22Rv1 (cell line): ENCODE measurements around the gene PRR15.

Experiments
- H3K27ac ChIP-seq: fragments of 450-650 bp; 2 replicates; pipeline ENCODE4 v1.5.1; 2017
- CTCF ChIP-seq: fragments of 450-650 bp; IDR thresholded peaks from 2 replicates; pipeline ENCODE4 v1.5.1; 2017; ENCODE audit warnings: mild to moderate bottlenecking
- ZFX ChIP-seq: fragments of 450-650 bp; IDR thresholded peaks from 2 replicates; pipeline ENCODE4 v1.6.1; 2017; ENCODE audit warnings: antibody characterized with exemption, borderline replicate concordance

The PRR15 gene

DNA sequence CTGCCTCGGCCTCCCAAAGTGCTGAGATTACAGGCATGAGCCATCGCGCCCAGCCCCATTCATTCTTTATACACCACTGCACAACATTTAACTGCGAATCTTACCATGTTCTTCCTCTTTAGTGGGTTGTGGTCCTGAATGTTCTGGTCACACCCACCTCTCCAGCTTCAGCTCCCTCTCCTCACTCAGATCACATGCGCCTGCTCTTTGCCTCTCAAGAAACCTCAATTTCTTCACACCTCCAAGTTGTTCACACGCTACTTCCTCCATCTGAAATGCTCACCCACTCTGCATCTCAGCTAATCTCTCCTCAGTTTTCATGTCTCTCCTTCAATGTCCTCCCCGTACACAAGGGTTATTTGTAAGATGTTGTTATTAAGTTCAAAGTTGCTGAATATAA lies 2.4 kb upstream of the PRR15 start:
- TF ChIP-seq CTCF = no peak
- TF ChIP-seq ZFX = no peak
- H3K27ac ChIP-seq = no peak overlapping the region

GRCh38 chr7:29562307-29562706 lies 1.3 kb upstream of the PRR15 start:
- no peak for TF ChIP-seq ZFX
- no peak for TF ChIP-seq CTCF
- H3K27ac ChIP-seq = peak overlapping the region; percentile 88

DNA sequence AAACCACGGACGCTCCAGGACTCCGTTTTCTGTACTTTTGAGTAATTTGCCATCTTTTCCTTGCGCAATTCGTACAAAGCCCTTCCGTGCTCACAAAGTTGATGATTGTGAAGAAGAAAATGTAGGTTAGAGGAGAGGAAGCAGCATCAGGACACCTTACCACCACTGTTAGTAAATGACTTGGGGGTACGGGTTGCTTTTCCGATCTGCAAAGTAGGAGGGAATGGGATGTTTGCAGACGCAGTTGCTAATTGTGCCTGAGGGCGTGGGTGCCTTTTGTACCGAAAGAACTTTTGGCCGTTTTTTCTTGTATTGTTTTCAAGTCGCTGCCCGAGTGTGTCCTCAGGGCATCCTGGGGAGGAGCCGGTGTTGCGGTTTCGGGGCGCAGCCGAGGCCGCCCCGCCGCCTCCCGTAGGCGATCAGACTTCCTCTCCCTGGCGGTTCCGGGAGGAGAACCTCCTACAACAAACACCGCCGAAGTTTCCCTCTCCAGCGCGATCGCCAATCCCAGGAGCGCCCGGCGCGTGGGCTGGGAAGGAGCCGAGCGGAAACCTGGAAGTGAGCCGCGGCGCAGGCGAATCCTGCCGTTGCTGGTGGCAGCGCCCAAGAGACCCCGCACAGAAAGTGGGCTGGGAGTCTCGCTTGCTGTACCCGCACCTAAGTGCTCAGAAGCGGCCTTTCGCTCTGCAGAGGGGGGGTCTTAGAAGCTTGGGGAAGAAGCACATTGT lies 1.0 kb downstream of the PRR15 start:
- peak overlapping the region; percentile 88 for H3K27ac ChIP-seq
- TF ChIP-seq ZFX = no peak
- TF ChIP-seq CTCF = peak; percentile 11; the same call in 1 of the 2 replicates

DNA sequence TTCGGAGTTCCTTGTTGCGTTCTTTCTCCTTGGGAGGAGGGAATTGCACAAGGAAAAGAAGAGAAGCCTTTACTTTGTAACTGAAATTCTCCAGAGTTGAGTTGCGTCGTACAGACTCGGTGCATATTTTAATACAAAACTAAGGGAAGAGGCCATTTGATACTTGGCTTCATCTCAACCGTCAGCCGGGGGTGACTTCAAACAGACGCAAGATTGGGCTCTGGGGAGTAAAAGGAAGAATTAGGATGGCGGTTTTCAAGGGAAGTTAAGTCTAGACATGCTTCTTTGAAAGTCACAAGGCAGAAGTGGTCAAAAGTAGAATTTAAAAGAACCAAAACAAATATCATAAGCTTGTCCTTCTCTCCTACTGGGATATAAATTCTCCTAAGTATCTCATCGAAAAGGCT lies 1.6 kb downstream of the PRR15 start:
- peak overlapping the region; percentile 88 for H3K27ac ChIP-seq
- TF ChIP-seq ZFX (no peak), CTCF (no peak)

GRCh38 chr7:29565634-29565981 lies 2.0 kb downstream of the PRR15 start:
- H3K27ac ChIP-seq = no peak overlapping the region
- TF ChIP-seq ZFX (no peak), CTCF (no peak)

DNA sequence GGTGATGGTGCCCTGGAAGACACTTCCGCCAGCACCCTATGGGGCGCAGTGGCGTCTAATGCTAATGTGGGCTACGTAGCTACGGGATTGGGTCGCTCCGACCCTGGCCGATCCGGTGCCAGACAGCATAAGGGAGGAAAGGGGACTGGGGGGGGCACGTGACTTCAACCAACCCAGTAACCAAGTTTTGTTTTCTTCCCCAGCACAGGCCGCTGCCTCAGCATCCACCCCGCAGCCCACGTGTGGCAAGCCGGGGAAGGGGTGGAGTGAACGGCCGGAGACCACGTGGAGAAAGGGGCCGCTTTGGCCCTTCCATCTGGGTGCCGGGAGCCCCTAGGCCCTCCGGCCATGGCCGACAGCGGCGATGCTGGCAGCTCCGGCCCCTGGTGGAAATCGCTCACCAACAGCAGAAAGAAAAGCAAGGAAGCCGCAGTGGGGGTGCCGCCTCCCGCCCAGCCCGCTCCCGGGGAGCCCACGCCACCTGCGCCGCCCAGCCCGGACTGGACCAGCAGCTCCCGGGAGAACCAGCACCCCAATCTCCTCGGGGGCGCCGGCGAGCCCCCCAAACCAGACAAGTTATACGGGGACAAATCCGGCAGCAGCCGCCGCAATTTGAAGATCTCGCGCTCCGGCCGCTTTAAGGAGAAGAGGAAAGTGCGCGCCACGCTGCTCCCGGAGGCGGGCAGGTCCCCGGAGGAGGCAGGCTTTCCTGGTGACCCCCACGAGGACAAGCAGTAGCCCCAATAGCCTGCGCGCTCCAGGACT lies 2.5 kb downstream of the PRR15 start:
- no peak for TF ChIP-seq CTCF
- no peak for TF ChIP-seq ZFX
- H3K27ac ChIP-seq = no peak overlapping the region

- TF ChIP-seq CTCF = no peak
- TF ChIP-seq ZFX = no peak
- no peak overlapping the region for H3K27ac ChIP-seq
Observed at GRCh38 chr7:29567174-29567573, 3.5 kb downstream of the PRR15 start.
